NCI-H2107 (cell line): ENCODE data around the gene EPB41L2.

ENCODE experiments used
- DNase-seq: peaks from one replicate; lab custom pipeline; 2025; lab: John Stamatoyannopoulos, UW

The EPB41L2 gene

GRCh38 chr6:131061751-131062119, 1.3 kb downstream of the EPB41L2 start:
- DNase-seq = no peak

- DNase-seq = no peak
Measured at GRCh38 chr6:131061041-131061750, 1.8 kb downstream of the EPB41L2 start.

GRCh38 chr6:131060311-131060710, 2.7 kb downstream of the EPB41L2 start:
- DNase-seq = no peak

GRCh38 chr6:131059486-131059885, 3.6 kb downstream of the EPB41L2 start:
- no peak for DNase-seq

GRCh38 chr6:131058236-131058635, 4.8 kb downstream of the EPB41L2 start:
- DNase-seq = no peak

GRCh38 chr6:131054392-131055250, 8.4 kb downstream of the EPB41L2 start:
- DNase-seq = no peak

GRCh38 chr6:131053546-131054240, 9.4 kb downstream of the EPB41L2 start:
- no peak for DNase-seq

- DNase-seq = no peak
Measured at GRCh38 chr6:131052181-131052580, 10.9 kb downstream of the EPB41L2 start.

GRCh38 chr6:131051341-131051740, 11.7 kb downstream of the EPB41L2 start:
- no peak for DNase-seq

GRCh38 chr6:131049608-131050007, 13.4 kb downstream of the EPB41L2 start:
- DNase-seq = no peak

GRCh38 chr6:131048933-131049515, 14.0 kb downstream of the EPB41L2 start:
- DNase-seq = no peak

GRCh38 chr6:131048459-131048858, 14.6 kb downstream of the EPB41L2 start:
- no peak for DNase-seq

GRCh38 chr6:131045139-131045538, 17.9 kb downstream of the EPB41L2 start:
- DNase-seq = no peak

GRCh38 chr6:131043902-131044447, 19.1 kb downstream of the EPB41L2 start:
- DNase-seq = no peak

- DNase-seq = no peak
Measured at GRCh38 chr6:131042664-131043063, 20.4 kb downstream of the EPB41L2 start.

- DNase-seq = no peak
Measured at GRCh38 chr6:131041814-131042213, 21.2 kb downstream of the EPB41L2 start.

GRCh38 chr6:131040866-131041265, 22.2 kb downstream of the EPB41L2 start:
- no peak for DNase-seq

GRCh38 chr6:131039345-131039680, 23.7 kb downstream of the EPB41L2 start:
- no peak for DNase-seq

- DNase-seq = no peak
Measured at GRCh38 chr6:131038597-131039344, 24.3 kb downstream of the EPB41L2 start.

- DNase-seq = no peak
Measured at GRCh38 chr6:131037194-131037897, 25.7 kb downstream of the EPB41L2 start.

GRCh38 chr6:131036601-131037000, 26.4 kb downstream of the EPB41L2 start:
- DNase-seq = no peak
